SK-N-MC (cell line): Measurements from ENCODE around the gene MBTD1.

Source experiments
- DNase-seq: peaks from one replicate; pipeline ENCODE4 v3.0.0-alpha.2; 2011; ENCODE audit warnings: low read depth, low spot score
- H3K27ac ChIP-seq: fragments of 200-600 bp; sonication (generic); 2 replicates; pipeline ENCODE4 v1.5.1; 2016; ENCODE audit warnings: mixed run types
- H3K36me3 ChIP-seq: fragments of 200-600 bp; sonication (generic); 2 replicates; pipeline ENCODE4 v1.6.1; 2017; ENCODE audit warnings: antibody characterized with exemption, low read length, mixed read lengths; ENCODE audit not compliant: insufficient read depth
- H3K4me3 ChIP-seq: fragments of 200-600 bp; sonication (generic); 2 replicates; pipeline ENCODE4 v1.5.1; 2016
- H3K9ac ChIP-seq: fragments of 200-600 bp; sonication (generic); 2 replicates; pipeline ENCODE4 v1.8.0; 2017; ENCODE audit warnings: mixed run types, mixed read lengths; ENCODE audit not compliant: insufficient read length
- H3K9me3 ChIP-seq: fragments of 200-600 bp; sonication (generic); 2 replicates; pipeline ENCODE4 v1.6.1; 2017; ENCODE audit warnings: low read depth, mild to moderate bottlenecking, antibody characterized with exemption, low read length, moderate library complexity, mixed read lengths
- EZH2 ChIP-seq: fragments of 200-600 bp; sonication (generic); IDR thresholded peaks from one replicate; pipeline ENCODE4 v1.6.1; 2017; ENCODE audit warnings: antibody characterized with exemption
- FOXP2 ChIP-seq: optimal IDR thresholded peaks from 2 replicates; pipeline ENCODE3; 2011; ENCODE audit warnings: mild to moderate bottlenecking, moderate library complexity; ENCODE audit not compliant: insufficient read depth; ENCODE audit errors: extremely low read length, control extremely low read depth
- POLR2AphosphoS5 ChIP-seq: IDR thresholded peaks from 2 replicates; pipeline ENCODE4 v1.6.1; 2012; ENCODE audit warnings: mild to moderate bottlenecking, low read depth, low read length, borderline replicate concordance

Gene MBTD1

GRCh38 chr17:51257150-51258081 lies 2.4 kb downstream of the MBTD1 start:
- peaks cover 61% of the 10 kb centered on the region for H3K36me3 ChIP-seq
- DNase-seq = peak; percentile 18
- peak overlapping the region; percentile 99 for H3K4me3 ChIP-seq
- H3K9ac ChIP-seq = peak overlapping the region; percentile 96
- peak overlapping the region; percentile 87 for H3K27ac ChIP-seq
- no peaks in the 10 kb centered on the region for H3K9me3 ChIP-seq
- no peak for TF ChIP-seq EZH2
- no peak for TF ChIP-seq FOXP2
- no peak for TF ChIP-seq POLR2AphosphoS5

DNA sequence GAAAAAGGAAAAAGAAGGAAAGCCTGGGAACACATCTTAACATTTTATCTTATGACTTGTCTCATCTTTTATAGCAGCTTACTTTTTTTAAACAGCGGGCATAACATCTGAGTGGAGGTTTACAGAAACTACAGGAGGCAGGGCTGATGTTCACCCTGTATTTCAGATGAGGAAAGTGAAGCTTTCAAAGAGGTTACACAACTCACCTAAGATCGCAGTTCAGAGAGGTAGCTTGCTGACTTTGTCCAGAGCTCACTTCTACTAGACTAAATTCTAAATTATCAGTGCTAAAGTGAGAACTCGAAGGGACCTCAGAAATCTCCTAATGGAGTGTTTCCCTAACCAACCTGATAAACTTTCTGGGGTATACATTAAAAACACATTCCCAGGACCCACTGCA lies 3.7 kb downstream of the MBTD1 start:
- no peak for DNase-seq
- Histone ChIP-seq H3K4me3 (no peak overlapping the region), H3K9ac (no peak overlapping the region), H3K27ac (no peak overlapping the region), H3K9me3 (no peaks in the 10 kb centered on the region), H3K36me3 (peaks cover 73% of the 10 kb centered on the region)
- TF ChIP-seq EZH2 = no peak
- no peak for TF ChIP-seq POLR2AphosphoS5
- TF ChIP-seq FOXP2 = no peak

DNA sequence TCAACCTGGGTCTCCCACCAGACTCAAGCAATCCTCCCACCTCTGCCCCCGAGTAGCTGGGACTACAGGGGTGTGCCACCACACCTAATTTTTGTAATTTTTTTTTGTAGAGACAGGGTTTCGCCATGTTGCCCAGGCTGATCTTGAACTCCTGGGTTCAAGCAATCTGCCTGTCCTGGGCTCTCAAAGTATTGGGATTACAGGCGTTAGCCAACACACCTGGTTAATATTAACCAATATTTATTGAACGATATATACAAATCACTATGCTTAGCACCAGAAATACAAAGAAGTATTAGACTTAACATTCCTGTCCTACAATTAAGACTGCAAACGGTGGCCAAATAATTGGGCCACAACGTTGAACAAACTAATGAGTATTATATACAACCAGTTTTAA lies 4.2 kb downstream of the MBTD1 start:
- no peak overlapping the region for H3K9ac ChIP-seq
- H3K4me3 ChIP-seq = no peak overlapping the region
- TF ChIP-seq FOXP2 = no peak
- TF ChIP-seq EZH2 = no peak
- no peak for TF ChIP-seq POLR2AphosphoS5
- no peak overlapping the region for H3K27ac ChIP-seq
- DNase-seq = no peak
- H3K36me3 ChIP-seq = peaks cover 77% of the 10 kb centered on the region
- H3K9me3 ChIP-seq = no peaks in the 10 kb centered on the region

DNA sequence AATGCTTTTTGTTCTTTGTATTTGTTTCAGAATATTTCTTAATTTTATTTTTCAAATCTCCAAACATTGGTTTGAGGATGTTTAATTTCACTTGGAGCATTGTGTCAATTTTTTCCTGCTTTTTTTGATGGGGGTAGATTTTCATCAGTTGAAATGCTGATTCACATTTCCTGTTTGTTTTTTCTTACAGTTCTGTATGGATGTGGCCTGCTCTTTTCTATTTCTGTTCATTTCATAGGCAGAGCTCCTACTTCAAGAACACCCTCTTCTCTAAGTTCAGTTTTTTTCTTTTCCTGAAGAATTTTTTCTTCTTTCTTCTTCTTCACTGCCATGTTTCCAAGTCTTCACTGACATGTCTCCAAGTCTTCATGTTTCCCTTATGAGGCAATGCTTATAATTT lies 8.8 kb downstream of the MBTD1 start:
- H3K9ac ChIP-seq = no peak overlapping the region
- no peak overlapping the region for H3K4me3 ChIP-seq
- no peaks in the 10 kb centered on the region for H3K9me3 ChIP-seq
- no peak for TF ChIP-seq FOXP2
- no peak for TF ChIP-seq POLR2AphosphoS5
- TF ChIP-seq EZH2 = no peak
- peaks cover 64% of the 10 kb centered on the region for H3K36me3 ChIP-seq
- no peak overlapping the region for H3K27ac ChIP-seq
- DNase-seq = no peak

DNA sequence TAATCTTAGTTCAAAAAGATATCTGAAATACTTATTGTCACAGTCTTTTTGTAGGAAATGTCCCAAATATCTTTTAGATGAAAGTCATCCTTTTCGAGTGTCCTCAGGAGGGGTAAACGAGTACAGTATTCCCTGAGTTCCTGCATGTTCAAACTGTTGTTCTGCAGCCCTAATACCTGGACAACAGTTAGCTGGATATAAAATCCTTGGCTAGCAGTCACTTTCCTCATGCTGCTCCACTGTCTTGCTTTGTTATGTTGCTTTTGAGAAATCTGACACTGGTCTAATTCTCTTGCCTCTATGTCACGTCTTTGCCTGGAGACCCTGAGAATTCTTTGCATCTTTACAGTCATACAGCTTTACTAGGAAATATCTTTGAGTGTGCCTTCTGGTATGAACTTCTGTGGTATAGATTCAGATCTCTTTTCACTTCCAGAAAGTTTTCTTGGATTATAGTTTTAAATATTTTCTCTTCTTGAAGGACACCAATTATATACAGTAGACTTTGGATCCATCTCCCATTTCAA lies 9.5 kb downstream of the MBTD1 start:
- TF ChIP-seq POLR2AphosphoS5 (no peak), FOXP2 (no peak), EZH2 (no peak)
- Histone ChIP-seq H3K36me3 (peaks cover 57% of the 10 kb centered on the region), H3K4me3 (no peak overlapping the region), H3K9ac (no peak overlapping the region), H3K9me3 (no peaks in the 10 kb centered on the region), H3K27ac (no peak overlapping the region)
- no peak for DNase-seq

GRCh38 chr17:51245535-51245934 lies 14.3 kb downstream of the MBTD1 start:
- peaks cover 12% of the 10 kb centered on the region for H3K36me3 ChIP-seq
- H3K27ac ChIP-seq = no peak overlapping the region
- H3K4me3 ChIP-seq = no peak overlapping the region
- no peaks in the 10 kb centered on the region for H3K9me3 ChIP-seq
- no peak for DNase-seq
- no peak for TF ChIP-seq FOXP2
- no peak for TF ChIP-seq POLR2AphosphoS5
- no peak for TF ChIP-seq EZH2
- H3K9ac ChIP-seq = no peak overlapping the region

GRCh38 chr17:51244041-51244440 lies 15.8 kb downstream of the MBTD1 start:
- H3K9ac ChIP-seq = no peak overlapping the region
- no peak overlapping the region for H3K4me3 ChIP-seq
- H3K27ac ChIP-seq = no peak overlapping the region
- DNase-seq = no peak
- peaks cover 8% of the 10 kb centered on the region for H3K36me3 ChIP-seq
- H3K9me3 ChIP-seq = no peaks in the 10 kb centered on the region
- TF ChIP-seq EZH2 = no peak
- TF ChIP-seq FOXP2 = no peak
- no peak for TF ChIP-seq POLR2AphosphoS5

DNA sequence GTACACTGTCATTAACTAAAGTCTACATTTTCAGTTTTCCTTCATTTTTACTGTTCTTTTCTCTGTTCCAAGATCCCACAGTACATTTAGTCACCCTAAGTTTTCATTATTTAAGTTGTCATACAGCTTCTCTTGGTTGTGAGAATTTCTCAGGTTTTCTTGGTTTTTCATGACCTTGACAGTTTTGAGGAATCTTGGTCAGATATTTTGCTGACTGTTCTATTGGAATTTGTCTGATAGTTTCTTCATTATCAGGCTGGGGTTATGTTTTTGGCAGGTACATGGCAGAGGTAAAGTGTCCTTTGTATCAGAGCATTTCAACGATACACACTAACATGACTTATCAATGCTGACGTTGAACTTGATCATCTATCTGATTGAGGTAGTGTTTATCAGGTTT lies 19.6 kb downstream of the MBTD1 start:
- no peak for TF ChIP-seq POLR2AphosphoS5
- no peak for TF ChIP-seq EZH2
- no peak for TF ChIP-seq FOXP2
- H3K4me3 ChIP-seq = no peak overlapping the region
- 0 out of 2 replicates have a peak overlapping the region, but pooled peaks have one; percentile 23 for H3K27ac ChIP-seq
- DNase-seq = no peak
- no peak overlapping the region for H3K9ac ChIP-seq
- peaks cover 15% of the 10 kb centered on the region for H3K36me3 ChIP-seq
- no peaks in the 10 kb centered on the region for H3K9me3 ChIP-seq
